Ishikawa (cell line): ENCODE results near the gene MAGEB5.

Source experiments
- MAX ChIP-seq: IDR thresholded peaks from 2 replicates; pipeline ENCODE4 v1.6.1; 2012
- TAF1 ChIP-seq: IDR thresholded peaks from 2 replicates; pipeline ENCODE4 v1.6.1; 2012; ENCODE audit warnings: low read depth, mild to moderate bottlenecking
- YY1 ChIP-seq: IDR thresholded peaks from 2 replicates; pipeline ENCODE4 v1.6.1; 2012; ENCODE audit warnings: low read depth

DNA sequence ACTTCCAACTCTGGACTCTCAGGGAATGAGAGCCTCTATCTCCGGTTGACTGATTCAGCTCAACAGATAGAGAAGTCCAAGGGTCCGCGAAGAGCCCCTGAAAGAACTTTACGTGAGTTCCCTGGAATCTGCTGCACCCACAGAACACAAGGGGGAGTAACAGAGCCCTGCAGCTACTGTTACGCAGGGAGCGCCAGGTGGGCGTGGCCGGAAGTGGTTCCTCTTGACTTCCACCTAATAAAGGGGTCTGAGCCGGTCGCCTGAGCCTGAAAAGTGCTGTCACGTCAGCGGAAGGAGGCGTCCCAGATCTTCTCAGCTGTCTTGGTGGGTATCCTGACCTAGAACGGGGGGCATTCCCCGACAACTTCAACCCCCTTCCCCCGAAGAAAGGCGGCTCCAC lies 23.8 kb upstream of the MAGEB5 start, which contains the start of gene MAGEB6:
- TF ChIP-seq MAX (no peak), YY1 (no peak), TAF1 (no peak)
